ENCODE results near the gene SH2D3A. TPM values are rescaled to one million over a fixed set of nuclear protein-coding genes. Genes with fewer than 3 reads are reported as not detected.
A peak's percentile ranks its signal among the peaks of the same experiment; 100 is the strongest.

Gene SH2D3A
- total and polyA plus RNA-seq, 2 donors from 2014 or later = 12.5 to 35.4 TPM

GRCh38 chr19:6721773-6722172 is 45.5 kb downstream of the SH2D3A start:
- Histone ChIP-seq H3K4me3 (ENCODE audit: low read length in 3 of 3) (no peak overlapping the region), H3K27ac (ENCODE audit: low read depth in 2 of 2, low read length in 2 of 2) (no peak overlapping the region)
- TF ChIP-seq CTCF (IDR thresholded peaks at IDR 0.05; ENCODE audit: borderline replicate concordance, extremely low read depth, insufficient read depth) = no peak

GRCh38 chr19:6721138-6721474 is 46.1 kb downstream of the SH2D3A start:
- Histone ChIP-seq H3K4me3 (ENCODE audit: low read length in 3 of 3) (no peak overlapping the region), H3K27me3 (ENCODE audit: control insufficient read depth, insufficient read depth, low read length) (no peaks in the 10 kb centered on the region), H3K36me3 (ENCODE audit: control insufficient read depth in 2 of 3, insufficient read depth in 3 of 3, low read length in 3 of 3) (no peaks in the 10 kb centered on the region), H3K9me3 (ENCODE audit: control insufficient read depth in 2 of 3, insufficient read depth in 1 of 3, low read length in 3 of 3) (no peaks in the 10 kb centered on the region), H3K4me1 (ENCODE audit: control insufficient read depth in 2 of 3, insufficient read depth in 2 of 3, low read depth in 1 of 3, low read length in 3 of 3) (peaks cover 0 to 5% (median 2%) of the 10 kb centered on the region in 3 donors), H3K27ac (ENCODE audit: low read depth in 2 of 2, low read length in 2 of 2) (no peak overlapping the region), H3K9ac (ENCODE audit: low read length in 3 of 3) (no peak overlapping the region)
- TF ChIP-seq CTCF (IDR thresholded peaks at IDR 0.05; ENCODE audit: borderline replicate concordance, extremely low read depth, insufficient read depth) = no peak
- FAIRE-seq (no peak), DNase-seq (no peak)
- intact Hi-C loops (cut with DNase I) = no loop called here

More at GRCh38 chr19:6721773-6722172, 45.5 kb downstream of the SH2D3A start:
- H3K9me3 ChIP-seq (ENCODE audit: control insufficient read depth in 2 of 3, insufficient read depth in 1 of 3, low read length in 3 of 3) = no peaks in the 10 kb centered on the region
- DNase-seq (no peak), FAIRE-seq (no peak)
- peaks cover 0 to 5% (median 2%) of the 10 kb centered on the region in 3 donors for H3K4me1 ChIP-seq (ENCODE audit: control insufficient read depth in 2 of 3, insufficient read depth in 2 of 3, low read depth in 1 of 3, low read length in 3 of 3)
- H3K27me3 ChIP-seq (ENCODE audit: control insufficient read depth, insufficient read depth, low read length) = no peaks in the 10 kb centered on the region
- no peaks in the 10 kb centered on the region for H3K36me3 ChIP-seq (ENCODE audit: control insufficient read depth in 2 of 3, insufficient read depth in 3 of 3, low read length in 3 of 3)
- intact Hi-C loops (cut with DNase I) = no loop called here
- no peak overlapping the region for H3K9ac ChIP-seq (ENCODE audit: low read length in 3 of 3)

- Histone ChIP-seq H3K9me3 (ENCODE audit: control insufficient read depth in 2 of 3, insufficient read depth in 1 of 3, low read length in 3 of 3) (no peaks in the 10 kb centered on the region), H3K4me1 (ENCODE audit: control insufficient read depth in 2 of 3, insufficient read depth in 2 of 3, low read depth in 1 of 3, low read length in 3 of 3) (peaks cover 0 to 3% (median 2%) of the 10 kb centered on the region in 3 donors), H3K27ac (ENCODE audit: low read depth in 2 of 2, low read length in 2 of 2) (no peak within 1 kb of the TSS), H3K27me3 (ENCODE audit: control insufficient read depth, insufficient read depth, low read length) (no peaks in the 10 kb centered on the region), H3K36me3 (ENCODE audit: control insufficient read depth in 2 of 3, insufficient read depth in 3 of 3, low read length in 3 of 3) (no peaks in the 10 kb centered on the region), H3K9ac (ENCODE audit: low read length in 3 of 3) (no peak within 1 kb of the TSS), H3K4me3 (ENCODE audit: low read length in 3 of 3) (no peak within 1 kb of the TSS)
- no peak for FAIRE-seq
- DNase-seq = peak in 1 of 5 donors; percentile 72
- TF ChIP-seq CTCF (IDR thresholded peaks at IDR 0.05; ENCODE audit: borderline replicate concordance, extremely low read depth, insufficient read depth) = no peak
- intact Hi-C loops (cut with DNase I) = no loop called here
These were observed 46.7 kb downstream of the SH2D3A start, which contains the start of gene C3 for GRCh38 chr19:6720369-6721137. TSS of gene C3 (minus strand) at chr19:6720650. CDS start at chr19:6720589, 61 bp downstream.
